Cardiac fibroblast (primary cell): ENCODE results near the gene KRTAP5-3.
A peak's percentile ranks its signal among the peaks of the same experiment; 100 is the strongest.

Experiments
- DNase-seq, 2 donors: peaks; one replicate each; pipeline versions ENCODE4 v3.0.0 to v3.0.0-alpha.2; 2010; ENCODE audit warnings: low read depth in 2 of 2
- H3K4me3 ChIP-seq, 2 donors: replicated peaks in 1 of 2; 1 replicate in 1 of 2; 2 replicates in 1 of 2; pipeline ENCODE4 v1.5.1; 2011; ENCODE audit warnings: low read depth in 2 of 2, low read length in 2 of 2, mild to moderate bottlenecking in 2 of 2, moderate library complexity in 1 of 2
- CTCF ChIP-seq: IDR thresholded peaks from one replicate; pipeline ENCODE4 v1.5.1; 2011; ENCODE audit warnings: low read depth, mild to moderate bottlenecking, low read length, inconsistent platforms

Gene KRTAP5-3

GRCh38 chr11:1566381-1567051, 41.7 kb downstream of the KRTAP5-3 start:
- TF ChIP-seq CTCF, result no peak
- no peak overlapping the region for H3K4me3 ChIP-seq
- DNase-seq, result no peak

GRCh38 chr11:1565904-1566247, 42.4 kb downstream of the KRTAP5-3 start:
- DNase-seq, result no peak
- no peak for TF ChIP-seq CTCF
- no peak overlapping the region for H3K4me3 ChIP-seq

- TF ChIP-seq CTCF, result no peak
- no peak overlapping the region for H3K4me3 ChIP-seq
- DNase-seq, result no peak
Measured at GRCh38 chr11:1565173-1565903, 42.9 kb downstream of the KRTAP5-3 start.

GRCh38 chr11:1564535-1565172, 43.6 kb downstream of the KRTAP5-3 start:
- TF ChIP-seq CTCF, result no peak
- DNase-seq, result peak; percentile 63 to 83
- H3K4me3 ChIP-seq, result no peak overlapping the region

- no peak overlapping the region for H3K4me3 ChIP-seq
- no peak for DNase-seq
- no peak for TF ChIP-seq CTCF
Measured at GRCh38 chr11:1563697-1564534, 44.3 kb downstream of the KRTAP5-3 start.

- no peak overlapping the region for H3K4me3 ChIP-seq
- TF ChIP-seq CTCF, result no peak
- no peak for DNase-seq
Measured at GRCh38 chr11:1563149-1563638, 45.1 kb downstream of the KRTAP5-3 start.
